Activated T-helper 2 cell treated with anti-CD3 and anti-CD28 coated beads, Interferon-gamma antibody, Interleukin-2, Interleukin-4, amounts not matched to agents 10 μg/mL and 5 μg/mL and 100 μg/mL, durations not matched to agents 14 hours and 24 hours and 36 hours (primary cell): ENCODE results near the gene CARD18. TPM values are rescaled to one million over a fixed set of nuclear protein-coding genes. Genes with fewer than 3 reads are reported as not detected.
"Not testable (repeated sequence)": the region's sequence is repeated elsewhere in the genome, so short reads cannot be mapped to it uniquely, and the experiment has no call there.

Source experiments
- DNase-seq: peaks from one replicate; pipeline ENCODE4 v3.0.0; 2021; ENCODE audit warnings: low spot score
- H3K27ac Mint-ChIP-seq: one replicate; pipeline ENCODE4 v1.8.0; 2021; ENCODE audit warnings: mixed read lengths
- H3K27me3 Mint-ChIP-seq: one replicate; pipeline ENCODE4 v1.8.0; 2021; ENCODE audit warnings: low read depth, mixed read lengths
- H3K36me3 Mint-ChIP-seq: one replicate; pipeline ENCODE4 v1.8.0; 2021; ENCODE audit warnings: low read depth, mixed read lengths
- H3K4me1 Mint-ChIP-seq: one replicate; pipeline ENCODE4 v1.8.0; 2021; ENCODE audit warnings: low read depth, mixed read lengths
- H3K4me3 Mint-ChIP-seq: one replicate; pipeline ENCODE4 v1.8.0; 2021; ENCODE audit warnings: low read depth, mild to moderate bottlenecking, moderate library complexity, mixed read lengths
- H3K9me3 Mint-ChIP-seq: one replicate; pipeline ENCODE4 v1.8.0; 2021; ENCODE audit warnings: mixed read lengths
- intact Hi-C: fragments of 100-400 bp; cut with micrococcal nuclease; formaldehyde crosslinking; loops from one replicate; pipeline ENCODE4 v1.15.1; 2023
- total RNA-seq: library from RNA; stranded (reverse); gene quantifications from 2 replicates; pipeline ENCODE4 v1.2.3, GENCODE V29; 2022

CARD18 gene
- total RNA-seq, 1 donor from 2014 or later, result not detected

GRCh38 chr11:105111145-105111944 lies 28.2 kb downstream of the CARD18 start:
- H3K4me1 Mint-ChIP-seq, result peaks cover 12% of the 10 kb centered on the region
- no peaks in the 10 kb centered on the region for H3K36me3 Mint-ChIP-seq
- intact Hi-C loops, result no loop called here
- H3K27ac Mint-ChIP-seq, result no peak overlapping the region
- no peak for DNase-seq
- H3K27me3 Mint-ChIP-seq, result peaks cover 23% of the 10 kb centered on the region
- H3K4me3 Mint-ChIP-seq, result no peak overlapping the region
- no peaks in the 10 kb centered on the region for H3K9me3 Mint-ChIP-seq

GRCh38 chr11:105110688-105111030 lies 28.9 kb downstream of the CARD18 start:
- no peak for DNase-seq
- Mint-ChIP-seq H3K27me3 (peaks cover 20% of the 10 kb centered on the region), H3K36me3 (no peaks in the 10 kb centered on the region), H3K4me1 (peaks cover 12% of the 10 kb centered on the region), H3K4me3 (no peak overlapping the region), H3K9me3 (no peaks in the 10 kb centered on the region), H3K27ac (no peak overlapping the region)
- intact Hi-C loops, result no loop called here

GRCh38 chr11:105109855-105110687 lies 29.5 kb downstream of the CARD18 start:
- no peak overlapping the region for H3K27ac Mint-ChIP-seq
- H3K4me1 Mint-ChIP-seq, result peaks cover 12% of the 10 kb centered on the region
- no peak for DNase-seq
- H3K9me3 Mint-ChIP-seq, result peaks cover 2% of the 10 kb centered on the region
- peaks cover 18% of the 10 kb centered on the region for H3K27me3 Mint-ChIP-seq
- intact Hi-C loops, result loop anchor here (10.0 kb wide), 1 partner anchor 495 kb away; no protein-coding TSS in a partner anchor
- H3K4me3 Mint-ChIP-seq, result no peak overlapping the region
- H3K36me3 Mint-ChIP-seq, result no peaks in the 10 kb centered on the region

- intact Hi-C loops, result loop anchor here (10.0 kb wide), 1 partner anchor 495 kb away; no protein-coding TSS in a partner anchor
- Mint-ChIP-seq H3K4me3 (no peak overlapping the region), H3K36me3 (no peaks in the 10 kb centered on the region), H3K27ac (no peak overlapping the region), H3K9me3 (peaks cover 6% of the 10 kb centered on the region), H3K4me1 (peaks cover 12% of the 10 kb centered on the region), H3K27me3 (peaks cover 18% of the 10 kb centered on the region)
- no peak for DNase-seq
Measured at GRCh38 chr11:105109321-105109720, 30.2 kb downstream of the CARD18 start.

GRCh38 chr11:105108247-105108646 lies 31.3 kb downstream of the CARD18 start:
- intact Hi-C loops, result loop anchor here (10.0 kb wide), 1 partner anchor 493 kb away; no protein-coding TSS in a partner anchor
- peaks cover 6% of the 10 kb centered on the region for H3K9me3 Mint-ChIP-seq

GRCh38 chr11:105107226-105107825 lies 32.2 kb downstream of the CARD18 start:
- DNase-seq, H3K9me3 Mint-ChIP-seq, H3K4me3 Mint-ChIP-seq, H3K27me3 Mint-ChIP-seq, H3K36me3 Mint-ChIP-seq, H3K27ac Mint-ChIP-seq: not testable (repeated sequence)
- H3K4me1 Mint-ChIP-seq, result peaks cover 12% of the 10 kb centered on the region
- intact Hi-C loops, result loop anchor here (10.0 kb wide), 1 partner anchor 493 kb away; no protein-coding TSS in a partner anchor

More at GRCh38 chr11:105108247-105108646, 31.3 kb downstream of the CARD18 start:
- no peak overlapping the region for H3K4me3 Mint-ChIP-seq
- no peak for DNase-seq
- H3K27me3 Mint-ChIP-seq, result peaks cover 14% of the 10 kb centered on the region
- H3K36me3 Mint-ChIP-seq, result no peaks in the 10 kb centered on the region
- no peak overlapping the region for H3K27ac Mint-ChIP-seq
- peaks cover 12% of the 10 kb centered on the region for H3K4me1 Mint-ChIP-seq

- no peak overlapping the region for H3K4me3 Mint-ChIP-seq
- no peaks in the 10 kb centered on the region for H3K36me3 Mint-ChIP-seq
- no peak overlapping the region for H3K27ac Mint-ChIP-seq
- peaks cover 6% of the 10 kb centered on the region for H3K9me3 Mint-ChIP-seq
- no peak for DNase-seq
- H3K4me1 Mint-ChIP-seq, result peaks cover 15% of the 10 kb centered on the region
- peaks cover 9% of the 10 kb centered on the region for H3K27me3 Mint-ChIP-seq
- intact Hi-C loops, result loop anchor here (10.0 kb wide), 1 partner anchor 491 kb away; no protein-coding TSS in a partner anchor
Measured at GRCh38 chr11:105106140-105106539, 33.4 kb downstream of the CARD18 start.

GRCh38 chr11:105104292-105104691 lies 35.3 kb downstream of the CARD18 start:
- peaks cover 25% of the 10 kb centered on the region for H3K4me1 Mint-ChIP-seq
- no peak overlapping the region for H3K4me3 Mint-ChIP-seq
- DNase-seq, result no peak
- peaks cover 6% of the 10 kb centered on the region for H3K9me3 Mint-ChIP-seq
- intact Hi-C loops, result loop anchor here (10.0 kb wide), 1 partner anchor 489 kb away; no protein-coding TSS in a partner anchor
- H3K27ac Mint-ChIP-seq, result no peak overlapping the region
- no peaks in the 10 kb centered on the region for H3K27me3 Mint-ChIP-seq
- H3K36me3 Mint-ChIP-seq, result no peaks in the 10 kb centered on the region

GRCh38 chr11:105103336-105103735 lies 36.2 kb downstream of the CARD18 start:
- intact Hi-C loops, result loop anchor here (10.0 kb wide), 1 partner anchor 489 kb away; no protein-coding TSS in a partner anchor
- Mint-ChIP-seq H3K36me3 (peaks cover 4% of the 10 kb centered on the region), H3K27me3 (no peaks in the 10 kb centered on the region), H3K9me3 (peaks cover 10% of the 10 kb centered on the region), H3K27ac (no peak overlapping the region), H3K4me1 (peaks cover 28% of the 10 kb centered on the region), H3K4me3 (no peak overlapping the region)
- DNase-seq, result no peak

GRCh38 chr11:105102079-105102581 lies 37.4 kb downstream of the CARD18 start:
- not testable (repeated sequence) for H3K27ac Mint-ChIP-seq, H3K4me3 Mint-ChIP-seq, H3K27me3 Mint-ChIP-seq, H3K36me3 Mint-ChIP-seq, H3K9me3 Mint-ChIP-seq, DNase-seq
- peaks cover 25% of the 10 kb centered on the region for H3K4me1 Mint-ChIP-seq
- intact Hi-C loops, result loop anchor here (10.0 kb wide), 1 partner anchor 487 kb away; no protein-coding TSS in a partner anchor

- H3K36me3 Mint-ChIP-seq, result peaks cover 4% of the 10 kb centered on the region
- intact Hi-C loops, result loop anchor here (2.0 to 10.0 kb wide), 3 partner anchors 24 to 486 kb away; no protein-coding TSS in a partner anchor
- peak overlapping the region; percentile 79 for H3K4me3 Mint-ChIP-seq
- H3K27me3 Mint-ChIP-seq, result no peaks in the 10 kb centered on the region
- H3K9me3 Mint-ChIP-seq, result peaks cover 10% of the 10 kb centered on the region
- no peak for DNase-seq
- H3K27ac Mint-ChIP-seq, result peak overlapping the region; percentile 29
- peaks cover 25% of the 10 kb centered on the region for H3K4me1 Mint-ChIP-seq
Measured at GRCh38 chr11:105100981-105101630, 38.5 kb downstream of the CARD18 start.

- Mint-ChIP-seq H3K4me1 (peaks cover 25% of the 10 kb centered on the region), H3K9me3 (peaks cover 9% of the 10 kb centered on the region), H3K27ac (peak overlapping the region; percentile 49), H3K4me3 (peak overlapping the region; percentile 79), H3K36me3 (peaks cover 4% of the 10 kb centered on the region), H3K27me3 (no peaks in the 10 kb centered on the region)
- intact Hi-C loops, result loop anchor here (2.0 to 10.0 kb wide), 3 partner anchors 23 to 485 kb away; no protein-coding TSS in a partner anchor
- no peak for DNase-seq
Measured at GRCh38 chr11:105100206-105100605, 39.4 kb downstream of the CARD18 start.
